Head of caudate nucleus (tissue), 42 donors: ENCODE measurements around the gene BANP.
"Not testable (repeated sequence)": the region's sequence is repeated elsewhere in the genome, so short reads cannot be mapped to it uniquely, and the experiment has no call there.

Source experiments
- DNase-seq, 42 donors: peaks; one replicate each; pipeline versions ENCODE4 v3.0.0 to v3.0.0-alpha.2; 2020 to 2021; ENCODE audit warnings: mixed read lengths in 7 of 42
- intact Hi-C: fragments of 100-400 bp; cut with DNase I; formaldehyde crosslinking; loops from one replicate; pipeline ENCODE4 v1.15.0; 2022

The BANP gene

DNA sequence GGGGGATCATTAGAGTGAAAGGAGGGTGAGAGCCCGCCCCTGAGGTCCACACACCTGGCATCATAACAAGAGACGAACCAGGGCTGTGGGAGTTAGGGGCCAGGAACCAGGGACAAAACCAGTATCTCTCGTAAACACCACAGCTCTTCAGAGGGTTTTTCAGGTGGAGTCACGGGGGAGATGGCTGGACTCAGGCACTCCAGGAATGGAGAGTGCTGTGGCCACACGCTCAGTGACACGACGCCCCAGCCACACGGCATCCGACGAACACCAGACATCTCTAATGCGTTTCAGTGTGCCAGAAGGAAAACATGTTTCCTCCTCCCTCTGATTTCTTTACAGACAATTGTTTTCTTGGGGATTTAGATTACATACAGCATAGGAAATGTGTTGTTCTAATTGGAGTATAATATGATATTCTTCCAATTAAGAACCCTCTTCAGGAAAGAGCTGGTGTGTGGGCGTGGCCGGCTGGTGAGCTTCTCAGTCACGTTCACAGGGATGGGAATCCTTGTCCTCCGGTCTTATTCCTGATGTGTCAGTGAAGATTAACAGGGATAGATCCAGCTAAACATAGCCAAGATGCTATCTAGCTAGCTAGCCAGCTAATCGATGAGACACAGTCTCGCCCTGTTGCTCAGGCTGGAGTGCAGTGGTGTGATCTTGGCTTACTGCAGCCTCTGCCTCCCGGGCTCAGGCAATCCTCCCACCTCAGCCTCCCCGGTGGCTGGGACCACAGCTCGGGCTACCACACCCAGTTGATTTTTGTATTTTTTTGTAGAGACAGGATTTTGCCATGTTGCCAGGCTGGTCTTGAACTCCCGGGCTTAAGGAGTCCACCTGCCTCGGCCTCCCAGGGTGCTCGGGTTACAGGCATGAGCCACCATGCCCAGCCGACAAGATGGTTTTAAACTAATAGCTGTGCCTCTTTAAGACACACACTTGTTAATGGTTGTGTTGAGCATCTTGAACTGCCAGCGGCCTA, 98.6 kb downstream of the BANP start:
- intact Hi-C loops, result no loop called here
- no peak for DNase-seq

DNA sequence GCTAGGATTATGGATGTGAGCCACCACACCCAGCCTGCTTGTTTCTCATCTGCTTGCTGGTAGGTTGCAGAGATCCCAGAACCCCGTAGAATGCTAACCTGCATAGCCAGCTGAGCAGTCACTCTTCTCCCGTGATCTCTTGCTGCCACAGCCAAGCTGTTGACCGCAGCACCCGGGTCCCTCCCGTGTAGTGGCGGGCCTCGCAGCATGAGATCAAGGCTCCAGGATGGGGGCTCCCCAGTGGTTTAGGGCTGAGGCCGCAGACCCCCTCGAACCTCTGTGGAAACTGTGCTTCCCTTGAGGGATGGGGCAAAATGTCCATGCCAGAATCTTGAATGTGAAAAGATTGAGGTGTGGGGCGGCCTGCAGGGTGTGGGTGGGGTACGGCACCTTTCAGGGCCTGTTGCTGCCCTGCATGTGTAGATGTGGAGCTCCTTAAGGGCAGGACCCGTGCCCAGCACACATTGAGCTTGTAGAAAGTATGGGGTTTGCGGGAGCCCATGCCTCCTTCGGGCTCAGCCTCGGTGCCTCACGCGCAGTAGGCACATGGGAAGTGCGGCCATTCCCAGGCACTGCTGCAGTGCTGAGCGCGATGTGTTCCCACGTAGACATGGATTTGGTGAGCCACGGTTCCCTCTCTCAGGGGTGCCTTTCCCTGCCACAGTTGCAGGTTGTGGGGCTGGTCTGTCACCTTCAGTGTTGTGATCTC, 99.9 kb downstream of the BANP start:
- intact Hi-C loops, result no loop called here
- no peak for DNase-seq

DNA sequence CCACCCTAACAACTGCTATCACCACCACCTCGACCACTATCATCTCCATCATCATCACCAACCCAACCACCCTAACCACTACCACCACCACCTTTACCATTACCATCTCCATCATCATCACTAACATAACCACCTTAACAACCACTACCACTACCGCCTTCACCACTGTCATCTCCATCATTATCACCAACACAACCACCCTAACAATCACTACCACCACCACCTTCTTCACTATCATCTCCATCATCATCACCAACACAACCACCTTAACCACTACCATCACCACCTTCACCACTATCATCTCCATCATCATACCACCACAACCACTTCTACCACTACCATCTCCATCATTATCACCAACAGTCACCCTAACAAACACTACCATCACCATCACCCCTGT, 101.4 kb downstream of the BANP start:
- intact Hi-C loops, result no loop called here

DNA sequence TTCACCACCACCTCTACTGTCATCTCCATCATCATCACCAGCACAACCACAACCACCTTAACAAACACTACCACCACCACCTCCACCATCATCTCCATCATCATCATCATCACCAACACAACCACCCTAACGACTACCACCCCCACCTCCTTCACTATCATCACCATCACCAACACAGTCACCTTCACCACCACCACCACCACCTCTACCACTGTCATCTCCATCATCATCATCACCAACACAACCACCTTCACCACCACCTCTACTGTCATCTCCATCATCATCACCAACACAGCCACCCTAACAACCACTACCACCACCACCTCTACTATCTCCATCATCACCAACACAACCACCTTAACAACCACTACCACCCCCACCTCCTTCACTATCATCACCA, 102.2 kb downstream of the BANP start:
- DNase-seq, intact Hi-C loops: not testable (repeated sequence)

More for the DNA sequence above, 101.4 kb downstream of the BANP start:
- DNase-seq, result no peak

DNA sequence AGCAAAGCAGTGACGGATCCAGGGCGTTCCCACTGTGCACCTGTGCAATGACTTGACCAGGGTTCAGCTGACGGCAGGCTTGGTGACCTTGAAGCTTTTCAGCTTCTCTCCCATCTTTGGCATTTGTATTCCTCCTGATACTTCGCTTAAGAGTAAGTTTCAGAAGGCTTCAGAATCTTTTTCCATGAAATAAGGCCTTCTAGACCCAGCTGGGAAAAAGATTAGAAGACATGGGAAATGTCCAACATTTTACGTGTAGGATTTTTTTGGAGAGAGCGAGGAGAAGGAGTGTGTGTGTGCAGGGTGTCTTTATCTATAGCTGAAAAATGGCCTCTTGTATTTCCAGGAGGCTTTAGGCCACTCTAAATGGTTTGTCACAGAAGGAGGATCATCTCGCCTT, 104.1 kb downstream of the BANP start:
- DNase-seq, result peak in 2 of 42 donors; percentile 14 to 51
- intact Hi-C loops, result no loop called here

DNA sequence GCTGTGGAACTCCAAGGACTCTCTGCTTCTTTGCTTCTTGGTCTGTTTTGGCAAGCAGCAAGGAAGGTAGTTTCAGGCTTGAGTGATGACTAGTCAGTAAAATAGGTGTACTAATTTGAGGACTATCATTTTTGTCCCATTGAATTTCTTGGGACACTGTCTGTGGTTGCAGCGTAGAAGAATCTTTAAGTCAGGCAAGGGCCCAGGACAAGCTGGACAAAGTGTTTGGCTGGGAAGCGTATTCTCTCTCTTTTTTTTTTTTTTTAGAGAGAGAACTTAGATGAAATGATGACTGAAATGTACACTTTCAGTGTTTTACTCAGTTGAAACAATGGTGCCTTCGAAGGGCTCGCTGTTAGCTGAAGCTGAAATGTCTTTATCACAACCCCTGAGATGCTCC, 105.0 kb downstream of the BANP start:
- intact Hi-C loops, result no loop called here
- no peak for DNase-seq

DNA sequence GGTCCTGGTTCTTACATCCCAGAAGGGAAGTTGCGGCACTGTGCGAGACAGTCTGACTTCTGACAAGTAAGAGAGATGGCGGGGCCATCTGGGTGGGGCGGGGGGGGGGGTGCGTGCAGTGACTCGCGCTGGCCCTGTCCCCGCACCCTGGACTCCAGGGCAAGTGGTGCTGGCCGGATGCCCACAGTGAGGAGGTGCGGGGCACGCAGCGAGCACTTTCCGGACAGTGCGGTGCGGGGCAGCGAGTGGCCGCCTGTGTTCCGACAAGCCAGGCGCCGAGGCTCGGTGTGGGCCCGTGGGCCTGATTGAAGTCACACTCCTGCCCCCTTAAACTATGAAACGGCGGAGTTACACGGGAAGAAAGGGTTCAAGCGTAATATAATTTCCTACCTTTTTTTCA, 106.4 kb downstream of the BANP start:
- intact Hi-C loops, result no loop called here
- no peak for DNase-seq

DNA sequence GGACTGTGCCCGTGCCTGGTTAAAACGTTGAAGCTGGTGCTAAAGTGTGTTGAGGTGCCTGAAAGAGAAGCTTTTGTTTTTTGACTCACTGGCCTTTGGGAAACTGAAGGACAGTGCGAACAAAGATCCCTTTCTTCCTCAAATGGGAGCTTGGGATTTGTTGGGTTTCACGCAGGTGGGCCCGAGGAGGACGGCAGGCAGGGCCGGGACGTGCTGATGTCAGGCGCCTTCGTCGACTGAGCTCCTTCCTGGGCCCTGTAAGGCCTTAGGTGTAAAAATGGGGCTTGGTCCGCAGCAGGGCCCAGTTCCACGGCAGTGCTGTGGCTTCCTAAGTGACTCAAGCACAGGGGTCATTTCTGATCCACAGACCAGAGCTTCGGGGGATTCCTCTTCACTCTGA, 106.9 kb downstream of the BANP start:
- intact Hi-C loops, result no loop called here
- no peak for DNase-seq

DNA sequence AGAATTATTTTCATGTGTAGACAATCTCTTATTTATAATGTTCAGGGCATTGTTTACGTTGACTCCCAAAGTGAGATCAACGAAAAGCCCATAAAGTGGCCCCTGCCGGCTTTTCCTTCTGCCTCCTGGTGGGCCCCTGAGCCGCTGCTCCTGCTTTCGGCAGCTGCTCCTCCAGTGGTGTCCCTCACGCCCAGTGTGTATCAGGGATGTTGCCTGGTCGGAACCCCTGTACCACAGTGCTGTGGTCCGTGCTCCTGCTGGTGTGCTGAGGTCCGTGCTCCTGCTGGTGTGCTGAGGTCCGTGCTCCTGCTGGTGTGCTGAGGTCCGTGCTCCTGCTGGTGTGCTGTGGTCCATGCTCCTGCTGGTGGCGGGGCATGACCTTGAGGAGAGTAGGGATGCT, 107.6 kb downstream of the BANP start:
- intact Hi-C loops, result no loop called here
- DNase-seq, result no peak

DNA sequence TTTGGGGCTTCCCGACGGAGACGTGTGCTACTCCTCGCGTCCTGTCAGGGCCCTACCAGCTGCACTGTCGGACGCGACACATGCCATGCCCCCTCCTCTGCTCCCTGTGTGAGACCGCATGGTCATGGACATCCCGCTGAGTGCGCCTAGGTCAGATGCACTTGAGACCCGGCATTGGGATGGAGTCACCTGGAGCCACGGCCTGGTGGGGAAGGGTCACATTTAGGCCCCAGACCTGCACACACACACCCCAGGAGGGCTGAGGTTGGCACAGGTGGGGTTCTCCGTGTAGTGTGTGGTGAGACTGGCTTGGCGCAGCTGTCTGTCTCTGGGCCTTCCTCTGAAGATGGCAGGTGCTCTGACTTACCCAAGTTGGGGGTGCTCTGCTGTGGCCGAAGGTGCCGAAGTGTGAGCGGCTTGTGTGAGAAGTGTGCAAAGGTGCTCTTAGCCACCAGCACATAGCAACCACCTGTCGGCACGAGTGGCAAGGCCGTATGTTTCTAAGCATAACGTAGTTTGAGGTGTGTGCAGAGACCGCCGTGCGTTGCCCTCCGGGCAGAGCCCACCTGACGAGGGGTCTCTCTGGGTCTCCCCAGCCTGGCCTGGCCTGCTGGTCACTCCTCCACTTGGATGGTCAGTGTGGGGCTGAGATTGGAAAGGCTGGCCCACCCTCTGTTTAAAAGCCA, 108.6 kb downstream of the BANP start:
- no peak for DNase-seq

DNA sequence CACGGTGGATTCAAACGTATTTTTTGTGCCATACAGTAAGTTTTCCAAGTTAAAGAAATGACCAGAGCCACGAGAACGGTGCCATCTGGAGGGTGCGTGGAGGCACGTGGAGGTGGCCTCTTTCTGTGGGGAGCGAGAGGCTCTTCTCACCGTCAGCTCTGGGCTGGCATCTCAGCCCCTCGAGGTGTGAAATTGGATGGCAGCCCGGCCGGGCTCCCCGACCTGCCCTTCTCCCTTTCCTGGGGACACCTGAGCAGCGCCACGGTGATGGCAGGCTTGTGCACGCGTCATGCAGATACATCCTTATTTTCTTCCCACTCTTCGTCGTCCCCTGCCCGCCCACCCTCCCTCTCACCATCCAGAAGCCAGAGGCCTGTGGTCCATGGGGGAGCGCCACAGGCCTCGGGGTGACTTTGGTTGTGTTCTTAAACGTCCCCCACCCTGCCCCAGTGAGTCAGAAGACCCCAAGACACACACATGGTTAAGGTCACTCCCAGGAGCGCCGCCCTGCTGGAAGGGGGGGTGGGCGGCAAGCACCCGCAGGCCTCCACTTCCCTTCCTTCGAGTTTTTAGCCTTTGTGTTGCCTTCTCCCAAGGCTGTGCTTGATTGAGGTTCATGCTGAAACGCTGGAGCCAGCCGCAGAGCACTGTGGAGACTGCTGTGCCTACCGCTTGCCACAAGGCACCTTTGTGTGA, 109.4 kb downstream of the BANP start:
- DNase-seq, result no peak
- intact Hi-C loops, result no loop called here

More for the DNA sequence above, 108.6 kb downstream of the BANP start:
- intact Hi-C loops, result no loop called here

DNA sequence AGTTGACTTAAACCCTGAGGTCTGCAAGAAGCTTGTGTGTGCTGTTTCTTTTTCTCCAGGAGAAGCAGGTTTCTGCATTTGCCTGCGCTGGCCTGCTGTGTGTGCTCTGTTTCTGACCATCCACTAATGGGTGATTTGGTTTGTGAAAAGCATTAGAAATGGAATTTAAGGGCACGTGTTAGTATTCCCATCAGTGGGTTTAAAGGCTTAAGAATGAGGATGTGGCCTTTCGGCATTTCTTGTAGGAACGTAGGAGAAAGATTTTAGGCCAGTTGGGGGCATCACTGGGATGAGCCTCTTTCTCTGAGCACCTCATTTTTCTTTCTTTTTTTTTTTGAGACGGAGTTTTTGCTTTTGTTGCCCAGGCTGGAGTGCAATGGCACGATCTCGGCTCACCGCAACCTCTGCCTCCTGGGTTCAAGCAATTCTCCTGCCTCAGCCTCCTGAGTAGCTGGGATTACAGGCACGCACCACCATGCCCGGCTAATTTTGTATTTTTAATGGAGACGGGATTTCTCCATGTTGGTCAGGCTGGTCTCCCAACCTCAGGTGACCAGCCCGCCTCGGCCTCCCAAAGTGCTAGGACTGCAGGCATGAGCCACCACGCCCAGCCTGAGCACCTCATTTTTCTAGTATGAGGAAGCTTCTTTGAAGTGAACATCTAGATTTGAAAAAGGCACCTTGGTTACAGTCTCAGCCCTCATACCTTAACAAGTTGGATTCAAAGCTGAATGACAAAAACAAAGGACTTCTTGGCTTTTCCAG, 110.3 kb downstream of the BANP start:
- DNase-seq, result no peak
- intact Hi-C loops, result no loop called here

DNA sequence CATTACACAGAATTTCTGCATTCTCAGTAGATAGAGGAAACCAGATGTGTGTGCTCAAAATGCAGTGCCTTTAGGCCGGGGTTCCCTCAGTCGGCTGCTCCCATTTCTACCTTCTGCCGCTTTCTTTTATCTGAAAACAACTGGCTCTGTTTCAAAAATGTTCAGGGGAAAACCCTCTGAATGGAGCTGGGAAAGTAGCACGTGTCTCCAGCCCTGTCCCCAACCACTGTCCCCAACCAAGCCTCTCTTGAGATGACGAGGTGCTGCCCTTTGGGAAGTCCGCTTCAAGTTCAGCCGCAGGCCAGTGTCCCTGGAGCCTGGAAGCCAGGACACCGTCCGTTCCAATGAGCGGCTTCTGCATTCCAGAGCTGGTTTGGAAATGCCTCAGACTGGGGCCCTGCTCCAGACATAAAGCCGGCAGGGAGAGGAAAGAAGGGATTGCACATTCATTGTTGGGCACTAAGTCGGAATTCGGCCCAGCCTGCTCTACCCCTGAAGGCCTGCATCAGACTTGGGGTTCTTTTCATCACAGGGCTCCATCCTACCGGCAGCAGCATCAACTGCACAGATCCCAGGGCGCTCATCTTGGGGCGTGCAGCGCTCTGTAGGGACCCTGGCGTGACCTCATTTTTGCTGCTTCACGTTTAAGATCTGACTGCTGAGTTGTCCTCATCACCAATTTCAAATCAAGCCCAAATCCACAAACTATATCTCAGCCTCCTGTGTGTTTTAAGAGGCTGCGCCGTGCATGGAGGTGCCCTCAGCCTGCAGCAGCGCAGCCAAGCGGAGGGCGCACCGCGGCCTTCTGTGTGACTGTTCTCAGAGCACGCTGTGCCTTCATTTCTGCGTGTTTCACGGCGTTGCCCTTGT, 111.3 kb downstream of the BANP start:
- no peak for DNase-seq
- intact Hi-C loops, result no loop called here

DNA sequence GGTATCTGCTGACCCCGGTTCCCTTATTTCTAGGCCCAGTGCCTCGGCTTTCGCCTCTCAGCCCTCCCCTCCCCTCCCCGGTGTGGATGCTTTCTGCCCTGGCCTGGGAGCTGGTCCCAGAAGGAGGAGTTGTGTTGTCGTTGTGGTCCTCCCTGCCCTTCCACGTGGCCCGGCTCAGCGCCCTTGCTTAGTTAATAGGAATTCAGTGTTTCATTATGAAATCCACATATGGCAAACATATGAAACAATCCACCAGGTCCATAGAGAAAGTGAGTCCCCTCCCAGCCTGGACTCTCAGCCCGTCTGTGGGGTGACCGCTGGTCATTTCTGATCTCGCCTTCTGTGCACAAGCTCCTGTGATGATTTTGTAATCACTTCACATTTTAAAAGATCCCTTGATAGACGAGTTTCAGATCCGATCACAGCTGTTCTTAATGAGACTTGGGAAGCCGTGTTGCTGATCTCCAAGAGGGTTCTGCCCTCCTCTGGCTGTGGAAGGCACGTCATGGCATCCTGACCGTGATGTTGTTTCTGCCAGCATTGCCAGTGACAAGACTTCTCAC, 112.1 kb downstream of the BANP start:
- intact Hi-C loops, result no loop called here
- peak in 31 of 42 donors; percentile 16 to 67 (median 38) for DNase-seq

DNA sequence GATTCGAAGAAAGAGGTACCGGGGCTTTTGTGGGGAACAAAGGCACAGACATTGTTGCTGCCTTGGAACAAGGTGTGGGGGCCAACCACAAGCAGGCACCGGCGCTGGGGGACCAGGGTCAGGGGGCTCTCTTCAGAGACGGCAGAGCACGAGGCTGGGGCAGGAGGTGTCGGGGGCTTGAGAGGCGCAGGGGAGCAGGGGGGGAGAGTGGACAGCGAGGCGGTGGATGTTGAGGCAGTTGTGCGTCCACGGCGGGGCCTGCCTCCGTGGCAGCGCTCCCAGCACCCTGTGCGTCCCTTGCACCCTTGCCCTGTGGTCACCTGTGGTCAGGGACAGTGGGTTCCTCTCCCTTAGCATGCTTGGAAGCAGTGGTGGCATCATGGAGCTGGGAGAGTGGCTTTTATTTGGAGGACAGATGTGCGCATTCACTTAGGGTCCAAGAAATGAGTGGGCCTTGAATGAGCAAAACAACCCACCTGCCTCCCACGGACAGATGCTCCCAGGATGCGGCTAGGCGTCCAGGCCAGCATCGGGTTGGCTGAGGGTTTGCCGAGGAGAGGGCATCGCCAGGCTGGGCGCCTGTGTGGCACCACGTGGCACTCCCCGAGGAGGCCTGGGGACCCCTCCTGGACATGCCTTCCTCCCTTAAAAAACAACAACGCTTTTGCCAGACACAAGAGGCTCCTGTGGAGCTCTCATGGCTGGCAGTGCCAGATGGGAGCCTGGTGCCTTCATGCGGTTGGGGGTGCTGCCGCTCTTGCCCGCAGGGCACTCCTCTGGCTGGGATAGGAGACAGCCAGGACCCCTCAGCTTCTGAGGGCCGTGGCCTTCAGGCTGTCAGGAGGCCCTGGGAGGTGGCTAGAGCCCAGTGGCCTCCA, 113.0 kb downstream of the BANP start:
- no peak for DNase-seq
- intact Hi-C loops, result no loop called here
